ENCODE data around the gene C1RL.

Gene C1RL

GRCh38 chr12:7064516-7064915, 44.5 kb downstream of the C1RL start:
- TF ChIP-seq, protein P1, sequence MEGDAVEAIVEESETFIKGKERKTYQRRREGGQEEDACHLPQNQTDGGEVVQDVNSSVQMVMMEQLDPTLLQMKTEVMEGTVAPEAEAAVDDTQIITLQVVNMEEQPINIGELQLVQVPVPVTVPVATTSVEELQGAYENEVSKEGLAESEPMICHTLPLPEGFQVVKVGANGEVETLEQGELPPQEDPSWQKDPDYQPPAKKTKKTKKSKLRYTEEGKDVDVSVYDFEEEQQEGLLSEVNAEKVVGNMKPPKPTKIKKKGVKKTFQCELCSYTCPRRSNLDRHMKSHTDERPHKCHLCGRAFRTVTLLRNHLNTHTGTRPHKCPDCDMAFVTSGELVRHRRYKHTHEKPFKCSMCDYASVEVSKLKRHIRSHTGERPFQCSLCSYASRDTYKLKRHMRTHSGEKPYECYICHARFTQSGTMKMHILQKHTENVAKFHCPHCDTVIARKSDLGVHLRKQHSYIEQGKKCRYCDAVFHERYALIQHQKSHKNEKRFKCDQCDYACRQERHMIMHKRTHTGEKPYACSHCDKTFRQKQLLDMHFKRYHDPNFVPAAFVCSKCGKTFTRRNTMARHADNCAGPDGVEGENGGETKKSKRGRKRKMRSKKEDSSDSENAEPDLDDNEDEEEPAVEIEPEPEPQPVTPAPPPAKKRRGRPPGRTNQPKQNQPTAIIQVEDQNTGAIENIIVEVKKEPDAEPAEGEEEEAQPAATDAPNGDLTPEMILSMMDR (IDR thresholded peaks at IDR 0.05), result no peak

DNA sequence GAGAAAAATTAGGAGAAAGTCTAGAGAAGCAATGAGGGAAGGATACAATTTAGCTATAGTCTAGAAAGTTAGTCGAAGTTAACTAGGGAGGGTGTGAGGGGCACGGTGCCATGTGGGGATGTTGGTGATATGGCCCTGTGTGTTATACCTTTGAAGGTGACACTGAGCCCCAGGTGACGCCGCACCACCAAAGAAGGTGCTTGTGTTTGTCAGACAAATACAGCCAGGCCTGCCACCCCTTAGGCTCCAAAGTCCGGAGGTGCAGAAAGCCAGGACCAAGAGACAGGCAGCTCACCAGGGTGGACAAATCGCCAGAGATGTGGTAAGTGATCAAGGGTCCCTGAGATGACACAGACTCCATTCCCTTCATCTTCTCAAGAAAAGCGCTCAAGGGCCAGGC, 47.4 kb downstream of the C1RL start:
- TF ChIP-seq, protein P1 (IDR thresholded peaks at IDR 0.05), result no peak

- TF ChIP-seq, protein P1 (IDR thresholded peaks at IDR 0.05), result no peak
These were observed 47.9 kb downstream of the C1RL start for GRCh38 chr12:7061138-7061537.

DNA sequence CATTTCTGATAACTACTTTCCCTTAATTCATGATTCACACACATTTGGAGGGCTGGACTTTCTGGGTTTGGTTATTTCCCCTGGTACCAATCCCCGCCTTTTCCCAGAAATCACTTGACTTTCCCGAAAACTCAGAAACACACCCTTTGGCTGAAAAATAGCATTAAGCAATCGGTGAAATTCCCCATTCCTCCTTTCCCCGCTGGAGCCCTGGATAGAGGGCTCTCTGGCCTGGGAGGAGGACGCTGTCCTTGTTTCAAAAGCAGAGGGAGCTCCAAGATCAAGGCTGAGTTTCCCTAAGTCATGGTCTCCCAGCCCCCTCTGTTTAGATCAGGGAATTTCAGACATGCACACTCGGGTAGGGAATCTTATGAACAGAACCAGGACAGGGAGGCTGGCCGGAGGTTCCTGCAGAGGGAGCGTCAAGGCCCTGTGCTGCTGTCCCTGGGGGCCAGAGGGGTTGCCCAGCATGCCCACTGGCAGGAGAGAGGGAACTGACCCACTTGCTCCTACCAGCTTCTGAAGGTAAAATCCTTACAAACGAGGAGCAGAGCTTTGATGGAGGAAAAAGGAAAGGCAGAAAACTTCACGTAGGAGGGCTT, 48.6 kb downstream of the C1RL start, which contains the start of gene C1S:
TSS of gene C1S (plus strand) at position 366 of the 602 bp plus-strand sequence. CDS start 1,195 bp downstream, outside the sequence.
- TF ChIP-seq, protein P1 (IDR thresholded peaks at IDR 0.05), result no peak

GRCh38 chr12:7059780-7060179, 49.2 kb downstream of the C1RL start:
- TF ChIP-seq, protein P1 (IDR thresholded peaks at IDR 0.05), result no peak

- TF ChIP-seq, protein P1 (IDR thresholded peaks at IDR 0.05), result no peak
These were observed 50.1 kb downstream of the C1RL start for GRCh38 chr12:7058850-7059395.

GRCh38 chr12:7058163-7058845, 50.7 kb downstream of the C1RL start:
- TF ChIP-seq, protein P1 (IDR thresholded peaks at IDR 0.05), result no peak

All from LNCAP (cell line).